Pancreas (tissue), 10 donors: ENCODE measurements around the gene ASB2. TPM values are rescaled to one million over a fixed set of nuclear protein-coding genes. Genes with fewer than 3 reads are reported as not detected.

Experiments used
- ATAC-seq, 4 donors: fragments of 200-7000 bp; cut with Tn5 transposase; one replicate each; pipeline versions ENCODE4 v1.8.0 to v1.9.1; 2020; ENCODE audit warnings: mild to moderate bottlenecking in 4 of 4, moderate library complexity in 4 of 4
- DNase-seq, 6 donors: peaks; one replicate each; pipeline ENCODE4 v3.0.0-alpha.2; 2020
- FAIRE-seq: peaks from 2 replicates; lab custom pipeline; 2012; peaks lifted over from hg19 to GRCh38; lab: Jason Lieb, UNC
- H3K27ac ChIP-seq, 4 donors: fragments of 200-600 bp; sonication (generic); 1 replicate in 3 of 4; 2 replicates in 1 of 4; pipeline versions ENCODE4 v1.5.0 to v1.8.0; 2020
- H3K27me3 ChIP-seq, 4 donors: fragments of 200-600 bp; one replicate each; pipeline ENCODE4 v1.8.0; 2021
- H3K36me3 ChIP-seq, 3 donors: fragments of 200-600 bp; sonication (generic) in 1 of 3; one replicate each; pipeline versions ENCODE4 v1.5.0 to v1.8.0; 2020 to 2021
- H3K4me1 ChIP-seq, 3 donors: fragments of 200-600 bp; one replicate each; pipeline ENCODE4 v1.8.0; 2021
- H3K4me3 ChIP-seq, 4 donors: fragments of 200-600 bp; sonication (generic) in 2 of 4; one replicate each; pipeline versions ENCODE4 v1.5.0 to v1.8.0; 2020 to 2021
- H3K9me3 ChIP-seq, 4 donors: fragments of 200-600 bp; one replicate each; pipeline ENCODE4 v1.8.0; 2021
- WGBS, 2 donors: extraction: QIAGEN DNeasy Blood & Tissue Kit; methylation state at CpG; one replicate each; pipeline ENCODE4 v1.1.7; 2013; 5-methylcytosine and 5-hydroxymethylcytosine counted together
- intact Hi-C, 3 donors: fragments of 100-400 bp; cut with DNase I; formaldehyde crosslinking; loops; one replicate each; pipeline versions ENCODE4 v1.11.1 to v1.14.2; 2022
- polyA plus RNA-seq, 2 donors: library from polyadenylated mRNA; stranded (reverse); fragments of 200-250 nt; gene quantifications; one replicate each; pipeline ENCODE4 v1.2.3, GENCODE V29; 2013
- total RNA-seq, 6 donors: library from RNA; stranded (reverse); fragmentation: NEBNext Ultra II Directional in 4 of 6; extraction: Animal tissue kit (Norgen Biotek cat#: 25700) in 4 of 6; gene quantifications; one replicate each; pipeline versions ENCODE4 v1.2.1 to v1.2.4, GENCODE V29; 2021 to 2023
- TF ChIP-seq, protein P1 (sequence below), 4 donors: fragments of 200-600 bp; sonication (generic) in 3 of 4; IDR thresholded peaks; one replicate each; pipeline versions ENCODE4 v1.5.0 to v1.8.0; 2021; ENCODE audit warnings: antibody characterized with exemption in 4 of 4
- donor health status: healthy with polysubstance abuse.
- donor health status: DM: no; HTN: no; CAD: no; lungs with moderate emphysema.
- donor health status: DM: no; HTN: no; CAD: no.
- donor health status: control.
- donor health status: control.
- donor health status: Bipolar disorder and iron deficiency.
- donor health status: DM: yes; HTN: yes; CAD: no.
- donor health status: DM: no; HTN: no; CAD: no.
- donor health status: DM: no; HTN: no; CAD: no.
- donor health status: DM: yes; HTN: yes; CAD: no.

The ASB2 gene
- total and polyA plus RNA-seq, 8 donors: 0.09 to 1.4 (median 0.40) TPM

DNA sequence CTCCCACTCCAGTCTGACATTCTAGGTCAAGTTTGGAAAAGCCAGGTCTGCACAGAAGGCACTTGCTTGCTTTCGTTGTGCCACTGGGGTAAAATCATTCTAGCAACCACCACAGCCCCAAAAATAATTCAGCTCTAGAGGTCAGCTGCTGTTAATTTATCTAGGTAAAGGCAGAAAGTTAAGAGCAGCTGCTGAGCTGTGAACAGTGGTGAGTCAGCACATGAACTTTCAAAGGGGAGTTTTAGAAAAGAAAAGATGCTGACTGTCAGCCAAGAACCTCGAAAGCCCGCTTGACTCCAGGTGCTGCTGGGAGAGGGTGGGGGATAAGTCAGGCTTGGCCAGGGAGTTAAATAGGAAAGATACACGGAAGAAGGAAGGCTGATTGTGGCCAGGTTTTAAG, 33.4 kb upstream of the ASB2 start:
- no peak overlapping the region for H3K27ac ChIP-seq

DNA sequence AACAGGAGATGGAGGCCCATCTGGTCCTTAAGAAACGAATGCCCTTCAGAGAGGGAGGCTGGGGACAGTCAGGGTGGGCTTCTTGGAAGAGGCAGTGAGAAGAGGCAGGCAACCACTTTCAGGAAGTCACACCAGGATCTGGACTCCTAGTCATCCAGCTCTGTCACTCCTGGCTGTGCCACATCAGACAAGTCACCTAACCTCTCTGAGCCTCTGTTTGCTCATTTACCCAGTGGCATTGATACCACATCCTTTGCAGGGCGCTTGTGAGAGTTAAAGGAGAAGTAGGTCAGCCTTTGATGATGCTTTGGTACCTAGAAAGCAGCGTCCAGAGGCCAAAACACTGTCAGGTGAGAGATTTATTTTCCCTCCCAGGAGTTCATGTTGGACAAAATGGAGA, 31.9 kb upstream of the ASB2 start:
- Histone ChIP-seq H3K4me1 (no peaks in the 10 kb centered on the region), H3K36me3 (no peaks in the 10 kb centered on the region), H3K4me3 (no peak overlapping the region), H3K9me3 (no peaks in the 10 kb centered on the region), H3K27ac (no peak overlapping the region), H3K27me3 (no peaks in the 10 kb centered on the region)
- TF ChIP-seq, protein P1, sequence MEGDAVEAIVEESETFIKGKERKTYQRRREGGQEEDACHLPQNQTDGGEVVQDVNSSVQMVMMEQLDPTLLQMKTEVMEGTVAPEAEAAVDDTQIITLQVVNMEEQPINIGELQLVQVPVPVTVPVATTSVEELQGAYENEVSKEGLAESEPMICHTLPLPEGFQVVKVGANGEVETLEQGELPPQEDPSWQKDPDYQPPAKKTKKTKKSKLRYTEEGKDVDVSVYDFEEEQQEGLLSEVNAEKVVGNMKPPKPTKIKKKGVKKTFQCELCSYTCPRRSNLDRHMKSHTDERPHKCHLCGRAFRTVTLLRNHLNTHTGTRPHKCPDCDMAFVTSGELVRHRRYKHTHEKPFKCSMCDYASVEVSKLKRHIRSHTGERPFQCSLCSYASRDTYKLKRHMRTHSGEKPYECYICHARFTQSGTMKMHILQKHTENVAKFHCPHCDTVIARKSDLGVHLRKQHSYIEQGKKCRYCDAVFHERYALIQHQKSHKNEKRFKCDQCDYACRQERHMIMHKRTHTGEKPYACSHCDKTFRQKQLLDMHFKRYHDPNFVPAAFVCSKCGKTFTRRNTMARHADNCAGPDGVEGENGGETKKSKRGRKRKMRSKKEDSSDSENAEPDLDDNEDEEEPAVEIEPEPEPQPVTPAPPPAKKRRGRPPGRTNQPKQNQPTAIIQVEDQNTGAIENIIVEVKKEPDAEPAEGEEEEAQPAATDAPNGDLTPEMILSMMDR (IDR thresholded peaks at IDR 0.05): no peak
- 64 to 74% methylated on average over 3 of the region's 3 CpGs for WGBS, 2 donors
- no peak for ATAC-seq
- intact Hi-C loops: no loop called here
- no peak for FAIRE-seq
- no peak for DNase-seq

More for the DNA sequence above, 33.4 kb upstream of the ASB2 start:
- Histone ChIP-seq H3K4me1 (no peaks in the 10 kb centered on the region), H3K27me3 (no peaks in the 10 kb centered on the region), H3K36me3 (no peaks in the 10 kb centered on the region), H3K9me3 (no peaks in the 10 kb centered on the region), H3K4me3 (no peak overlapping the region)
- TF ChIP-seq, protein P1 (IDR thresholded peaks at IDR 0.05): no peak
- FAIRE-seq: no peak
- ATAC-seq: peak in 1 of 4 donors; percentile 56
- WGBS, 2 donors: 23 to 54% methylated on average over 4 of the region's 4 CpGs
- intact Hi-C loops: no loop called here
- no peak for DNase-seq

DNA sequence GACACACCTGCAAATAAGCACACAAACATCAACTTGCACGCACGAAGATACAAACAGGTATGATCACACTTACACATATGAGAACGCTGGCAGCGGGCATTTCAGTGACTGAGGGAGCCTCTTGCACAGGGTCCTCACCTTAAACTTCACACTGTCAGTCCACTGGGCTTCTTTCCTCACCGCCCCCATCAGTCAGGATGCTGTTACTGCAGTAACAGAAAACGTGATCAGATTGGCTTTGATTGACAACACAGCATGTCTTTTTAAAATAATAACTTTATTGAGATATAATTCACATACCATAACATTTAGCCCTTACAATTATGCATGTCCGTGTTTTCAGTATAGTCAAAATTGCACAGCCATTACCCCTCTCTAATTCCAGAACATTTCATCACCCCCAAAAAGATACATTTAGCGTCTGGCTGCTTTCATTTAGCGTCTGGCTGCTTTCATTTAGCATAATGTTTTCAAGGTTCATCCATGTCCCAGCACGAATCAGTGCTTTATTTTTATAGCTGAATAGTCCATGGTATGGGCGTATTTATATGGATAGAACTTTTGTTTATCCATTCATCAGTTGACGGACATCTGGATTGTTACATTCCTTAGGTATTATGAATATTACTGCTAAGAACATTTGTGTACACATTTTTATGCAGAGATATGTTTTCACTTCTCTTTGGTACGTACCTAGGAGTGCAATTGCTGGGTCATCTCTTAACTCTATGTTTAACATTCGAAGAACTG, 29.1 kb upstream of the ASB2 start:
- H3K9me3 ChIP-seq: no peaks in the 10 kb centered on the region

DNA sequence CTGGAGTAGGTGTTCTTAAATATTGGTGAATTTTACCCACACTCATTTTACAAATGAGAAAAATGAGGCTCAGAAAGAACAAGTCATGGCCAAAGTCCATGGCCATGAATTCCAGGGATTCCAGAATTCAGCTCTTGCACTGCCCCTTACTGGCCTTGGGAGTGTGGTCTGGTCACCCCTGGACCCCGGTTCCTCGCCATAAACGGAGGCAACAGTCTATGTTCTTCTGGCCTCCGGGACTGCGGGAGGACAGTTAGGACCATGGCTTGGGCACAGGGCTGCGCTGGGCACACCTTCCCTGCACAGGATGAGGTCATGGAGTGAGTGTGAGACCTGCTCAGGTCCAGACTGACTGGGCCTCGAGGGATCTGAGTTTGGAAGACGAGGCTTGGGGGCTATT, 27.6 kb upstream of the ASB2 start:
- FAIRE-seq (no peak), DNase-seq (no peak), ATAC-seq (no peak)
- no peaks in the 10 kb centered on the region for H3K9me3 ChIP-seq
- H3K4me3 ChIP-seq: no peak overlapping the region
- 48 to 64% methylated on average over 8 of the region's 8 CpGs for WGBS, 2 donors
- H3K27ac ChIP-seq: no peak overlapping the region
- H3K27me3 ChIP-seq: no peaks in the 10 kb centered on the region
- TF ChIP-seq, protein P1 (IDR thresholded peaks at IDR 0.05): no peak
- no peaks in the 10 kb centered on the region for H3K4me1 ChIP-seq
- intact Hi-C loops: loop anchor here in 1 of 3 donors (5.0 kb wide), 1 partner anchor 67 kb away; no protein-coding TSS in a partner anchor
- H3K36me3 ChIP-seq: no peaks in the 10 kb centered on the region

More for the DNA sequence above, 29.1 kb upstream of the ASB2 start:
- H3K27ac ChIP-seq: no peak overlapping the region
- ATAC-seq: no peak
- 41 to 55% methylated on average over 14 of the region's 14 CpGs for WGBS, 2 donors
- no peaks in the 10 kb centered on the region for H3K4me1 ChIP-seq
- no peak for FAIRE-seq
- H3K27me3 ChIP-seq: no peaks in the 10 kb centered on the region
- H3K4me3 ChIP-seq: no peak overlapping the region
- intact Hi-C loops: no loop called here
- H3K36me3 ChIP-seq: no peaks in the 10 kb centered on the region
- no peak for DNase-seq
- TF ChIP-seq, protein P1 (IDR thresholded peaks at IDR 0.05): no peak

DNA sequence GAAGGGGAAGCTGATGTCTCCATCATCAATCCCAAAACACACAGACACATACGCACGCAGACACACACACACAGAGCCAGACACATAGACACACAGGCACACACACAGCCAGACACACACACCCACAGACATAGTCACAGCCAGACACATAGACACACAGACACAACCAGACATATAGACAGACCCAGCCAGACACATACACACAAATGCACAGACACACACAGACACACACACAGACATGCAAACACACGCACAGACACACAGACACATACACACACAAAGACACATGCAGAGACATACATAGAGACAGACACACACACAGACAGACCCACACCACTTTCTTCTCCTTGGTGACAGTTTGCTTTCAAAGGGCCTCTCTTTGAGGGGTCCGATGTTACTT, 27.0 kb upstream of the ASB2 start:
- WGBS, 2 donors: 66 to 83% methylated on average over 4 of the region's 4 CpGs
- FAIRE-seq (no peak), DNase-seq (no peak), ATAC-seq (no peak)
- Histone ChIP-seq H3K4me3 (no peak overlapping the region), H3K9me3 (no peaks in the 10 kb centered on the region), H3K27me3 (no peaks in the 10 kb centered on the region), H3K36me3 (no peaks in the 10 kb centered on the region), H3K4me1 (no peaks in the 10 kb centered on the region), H3K27ac (no peak overlapping the region)
- intact Hi-C loops: loop anchor here in 1 of 3 donors (5.0 kb wide), 1 partner anchor 66 kb away; no protein-coding TSS in a partner anchor
- TF ChIP-seq, protein P1 (IDR thresholded peaks at IDR 0.05): no peak
